Keratinocyte (primary cell): ENCODE measurements around the gene SPOCD1. TPM values are rescaled to one million over a fixed set of nuclear protein-coding genes. Genes with fewer than 3 reads are reported as not detected.

Source experiments
- DNase-seq: peaks from one replicate; pipeline ENCODE4 v3.0.0-alpha.2; 2011; ENCODE audit warnings: low read depth, missing footprints, low spot score
- FAIRE-seq: peaks from 2 replicates; lab custom pipeline; 2011; peaks lifted over from hg19 to GRCh38; lab: Jason Lieb, UNC
- H2AFZ ChIP-seq: 2 replicates; pipeline ENCODE4 v1.6.0; 2012; ENCODE audit warnings: low read length, control low read depth, inconsistent platforms; ENCODE audit not compliant: control insufficient read depth
- H3K27ac ChIP-seq: 2 replicates; pipeline ENCODE4 v1.5.1; 2011; ENCODE audit warnings: low read length; ENCODE audit not compliant: control insufficient read depth, insufficient read depth
- H3K27me3 ChIP-seq: 3 replicates; pipeline ENCODE4 v1.6.0; 2011; ENCODE audit warnings: low read length; ENCODE audit not compliant: control insufficient read depth, insufficient read depth; ENCODE audit errors: extremely low read depth
- H3K36me3 ChIP-seq, 2 experiments: 2 replicates in 1 of 2; 3 replicates in 1 of 2; pipeline ENCODE4 v1.5.1; 2011; ENCODE audit warnings: low read length in 2 of 2, mild to moderate bottlenecking in 1 of 2; ENCODE audit not compliant: control insufficient read depth in 2 of 2, insufficient read depth in 2 of 2; ENCODE audit errors: extremely low read depth in 1 of 2
- H3K4me1 ChIP-seq: 3 replicates; pipeline ENCODE4 v1.5.1; 2011; ENCODE audit warnings: low read length; ENCODE audit not compliant: control insufficient read depth, insufficient read depth; ENCODE audit errors: extremely low read depth
- H3K4me2 ChIP-seq: 3 replicates; pipeline ENCODE4 v1.6.0; 2011; ENCODE audit warnings: low read depth, low read length; ENCODE audit not compliant: control insufficient read depth, insufficient read depth; ENCODE audit errors: extremely low read depth
- H3K4me3 ChIP-seq, 3 experiments: fragments of 200-600 bp in 1 of 3; sonication (generic) in 1 of 3; 2 replicates in 2 of 3; 3 replicates in 1 of 3; pipeline ENCODE4 v1.5.1; 2011 to 2016; ENCODE audit warnings: low read length in 3 of 3, mild to moderate bottlenecking in 3 of 3, control low read depth in 2 of 3, inconsistent platforms in 1 of 3, low read depth in 1 of 3, mixed read lengths in 1 of 3, mixed run types in 1 of 3, moderate library complexity in 1 of 3; ENCODE audit not compliant: control insufficient read depth in 2 of 3, insufficient read depth in 2 of 3; ENCODE audit errors: extremely low read depth in 1 of 3
- H3K79me2 ChIP-seq: 2 replicates; pipeline ENCODE4 v1.6.0; 2012; ENCODE audit warnings: low read length; ENCODE audit not compliant: control insufficient read depth, insufficient read depth
- H3K9ac ChIP-seq: 3 replicates; pipeline ENCODE4 v1.6.0; 2011; ENCODE audit warnings: low read length; ENCODE audit not compliant: control insufficient read depth, insufficient read depth; ENCODE audit errors: extremely low read depth
- H3K9me1 ChIP-seq: 3 replicates; pipeline ENCODE4 v1.6.0; 2011; ENCODE audit warnings: low read length; ENCODE audit not compliant: control insufficient read depth, insufficient read depth; ENCODE audit errors: extremely low read depth
- H3K9me3 ChIP-seq: 2 replicates; pipeline ENCODE4 v1.5.1; 2012; ENCODE audit warnings: low read depth, low read length; ENCODE audit not compliant: control insufficient read depth
- H4K20me1 ChIP-seq: 3 replicates; pipeline ENCODE4 v1.6.0; 2011; ENCODE audit warnings: low read length; ENCODE audit not compliant: control insufficient read depth, insufficient read depth; ENCODE audit errors: extremely low read depth
- EZH2 ChIP-seq: IDR thresholded peaks from one replicate; pipeline ENCODE4 v1.6.1; 2012; ENCODE audit warnings: inconsistent platforms, mild to moderate bottlenecking, low read length, moderate library complexity
- dilution Hi-C: fragments of 300-500 bp; cut with MboI; formaldehyde crosslinking; loops from one replicate; pipeline ENCODE4 v1.7.0; 2020; ENCODE audit warnings: low sequenced_read_pairs; ENCODE audit not compliant: extremely low pct_ligation_motif_present
- polyA plus RNA-seq, 5 experiments: library from polyadenylated mRNA; depleted of rRNA in 3 of 5; stranded (reverse) in 3 of 5; stranded (forward) in 1 of 5; unstranded in 1 of 5; fragments of >200 nt; gene quantifications; 1 replicate in 1 of 5; 2 replicates in 3 of 5; 3 replicates in 1 of 5; pipeline versions ENCODE4 v1.2.1 to v1.2.3, GENCODE V29; 2011 to 2012; ENCODE audit warnings: missing spikeins in 2 of 5, low read depth in 1 of 5, low replicate concordance in 1 of 5
- TF ChIP-seq, protein P1 (sequence below), 3 experiments: IDR thresholded peaks in 1 of 3; conservative IDR thresholded peaks in 1 of 3; optimal IDR thresholded peaks in 1 of 3; 2 replicates in 2 of 3; 3 replicates in 1 of 3; pipeline versions ENCODE3 to v1.5.1; 2011; ENCODE audit warnings: low read length in 3 of 3, mild to moderate bottlenecking in 3 of 3, moderate library complexity in 2 of 3, control low read depth in 1 of 3, inconsistent platforms in 1 of 3; ENCODE audit not compliant: insufficient read depth in 2 of 3; ENCODE audit errors: extremely low read depth in 1 of 3

SPOCD1 gene
- polyA plus RNA-seq, 1 donor (not counting 4 experiments of a cell fraction or from before 2014, with no cell fraction given) = 4.7 TPM

DNA sequence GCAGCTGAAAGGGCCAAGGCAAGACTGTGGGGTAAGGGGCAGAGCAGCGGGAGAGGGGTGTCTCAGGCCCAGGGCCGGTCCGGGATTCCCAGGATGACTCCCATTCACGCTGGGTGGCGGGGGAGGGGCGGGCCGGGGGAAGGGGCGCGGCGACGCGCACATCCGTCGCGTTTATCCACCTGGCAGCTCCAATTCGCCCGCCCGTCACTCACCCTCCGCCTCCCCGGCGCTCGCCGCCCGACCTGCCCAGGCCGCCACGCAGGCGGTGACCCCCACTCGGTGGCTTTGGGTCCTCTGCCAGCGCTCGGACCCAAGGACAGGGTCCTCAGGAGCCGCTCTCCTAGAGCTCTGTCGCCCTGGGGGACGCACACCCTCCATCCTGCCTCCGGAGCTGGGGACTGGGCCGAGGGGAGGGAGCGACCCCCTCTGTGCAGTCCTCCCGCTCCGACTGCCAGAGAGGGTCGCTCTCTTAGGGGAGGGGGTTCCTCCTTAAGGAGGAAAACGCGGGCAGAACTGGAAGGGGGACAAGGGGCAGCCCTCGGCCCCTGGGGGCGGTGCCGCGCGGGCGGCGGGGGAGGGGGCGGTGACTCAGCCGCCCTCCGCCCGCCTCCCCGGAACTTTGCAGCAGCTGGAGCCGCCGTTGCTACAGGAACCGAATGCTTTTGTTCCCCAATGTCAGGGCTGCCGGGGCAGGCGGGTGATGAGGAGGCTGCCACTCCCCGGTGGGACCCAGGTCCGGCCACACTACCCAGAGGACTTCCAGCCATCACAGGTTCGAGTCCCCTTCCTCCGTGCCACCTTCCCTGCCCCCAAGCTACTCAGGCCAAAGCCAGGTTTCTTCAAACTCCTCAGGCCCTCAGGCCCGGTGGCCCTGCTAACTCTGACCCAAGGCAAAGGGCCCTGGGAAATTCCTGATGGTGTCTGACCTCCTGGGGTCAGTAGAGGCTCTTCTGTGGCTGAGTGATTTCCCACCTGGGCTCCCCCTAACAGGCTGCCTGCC is 55.1 kb downstream of the SPOCD1 start:
- Histone ChIP-seq H3K4me3 (peak overlapping the region; percentile 37 to 67 (median 54)), H3K4me1 (peaks cover 27% of the 10 kb centered on the region), H4K20me1 (no peaks in the 10 kb centered on the region), H3K4me2 (peak overlapping the region; percentile 52), H3K9ac (peak overlapping the region; percentile 63), H2AFZ (peak overlapping the region; percentile 80), H3K9me3 (no peaks in the 10 kb centered on the region), H3K9me1 (no peaks in the 10 kb centered on the region), H3K27me3 (peaks cover 14% of the 10 kb centered on the region), H3K36me3 (no peaks in the 10 kb centered on the region), H3K79me2 (no peaks in the 10 kb centered on the region), H3K27ac (peak overlapping the region; percentile 31)
- dilution Hi-C loops = no loop called here
- DNase-seq (no peak), FAIRE-seq (no peak)
- no peak for TF ChIP-seq EZH2
- TF ChIP-seq, protein P1, sequence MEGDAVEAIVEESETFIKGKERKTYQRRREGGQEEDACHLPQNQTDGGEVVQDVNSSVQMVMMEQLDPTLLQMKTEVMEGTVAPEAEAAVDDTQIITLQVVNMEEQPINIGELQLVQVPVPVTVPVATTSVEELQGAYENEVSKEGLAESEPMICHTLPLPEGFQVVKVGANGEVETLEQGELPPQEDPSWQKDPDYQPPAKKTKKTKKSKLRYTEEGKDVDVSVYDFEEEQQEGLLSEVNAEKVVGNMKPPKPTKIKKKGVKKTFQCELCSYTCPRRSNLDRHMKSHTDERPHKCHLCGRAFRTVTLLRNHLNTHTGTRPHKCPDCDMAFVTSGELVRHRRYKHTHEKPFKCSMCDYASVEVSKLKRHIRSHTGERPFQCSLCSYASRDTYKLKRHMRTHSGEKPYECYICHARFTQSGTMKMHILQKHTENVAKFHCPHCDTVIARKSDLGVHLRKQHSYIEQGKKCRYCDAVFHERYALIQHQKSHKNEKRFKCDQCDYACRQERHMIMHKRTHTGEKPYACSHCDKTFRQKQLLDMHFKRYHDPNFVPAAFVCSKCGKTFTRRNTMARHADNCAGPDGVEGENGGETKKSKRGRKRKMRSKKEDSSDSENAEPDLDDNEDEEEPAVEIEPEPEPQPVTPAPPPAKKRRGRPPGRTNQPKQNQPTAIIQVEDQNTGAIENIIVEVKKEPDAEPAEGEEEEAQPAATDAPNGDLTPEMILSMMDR (optimal IDR thresholded peaks at IDR 0.05 in 1 of 3, IDR thresholded peaks at IDR 0.05 in 1 of 3, conservative IDR thresholded peaks at IDR 0.05 in 1 of 3; ENCODE audit: extremely low read depth in 1 of 3, insufficient read depth in 2 of 3, low read length in 3 of 3) = no peak

DNA sequence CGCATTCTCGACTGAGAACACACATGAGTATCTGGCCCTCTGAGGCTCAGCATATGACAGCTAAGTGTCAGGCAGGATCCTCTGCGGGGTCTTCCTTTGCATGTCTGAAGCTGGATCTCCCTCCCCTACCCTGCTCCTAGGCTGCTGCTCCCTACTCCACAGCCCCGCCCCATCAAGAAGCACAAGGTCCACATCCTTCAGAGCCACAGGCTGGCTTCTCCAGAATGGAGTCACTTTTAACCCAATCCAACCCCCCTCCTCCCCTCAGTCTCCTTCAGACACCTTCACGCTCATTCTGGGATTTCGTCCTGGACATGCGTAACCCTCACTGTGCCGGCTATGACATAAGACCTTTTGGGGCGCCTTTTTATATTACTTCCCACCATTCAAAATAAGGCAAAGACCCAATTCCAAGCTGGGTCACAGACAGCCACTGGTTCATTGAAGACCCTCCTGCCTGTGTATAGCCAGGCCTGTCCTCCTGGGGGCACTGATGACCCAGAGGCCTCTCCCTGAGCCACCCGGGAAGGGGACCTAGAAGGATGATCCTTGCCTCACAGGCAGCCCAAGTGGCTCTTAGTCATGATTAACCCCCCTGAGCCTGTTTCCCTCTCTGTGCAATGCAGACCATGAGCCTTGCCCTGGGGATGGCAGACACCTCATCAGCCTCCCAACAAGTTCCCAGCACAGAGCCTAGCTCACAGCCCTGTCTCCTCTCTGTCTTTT is 56.4 kb downstream of the SPOCD1 start:
- TF ChIP-seq EZH2 = no peak
- TF ChIP-seq, protein P1 (optimal IDR thresholded peaks at IDR 0.05 in 1 of 3, IDR thresholded peaks at IDR 0.05 in 1 of 3, conservative IDR thresholded peaks at IDR 0.05 in 1 of 3; ENCODE audit: extremely low read depth in 1 of 3, insufficient read depth in 2 of 3, low read length in 3 of 3) = no peak
- Histone ChIP-seq H3K36me3 (no peaks in the 10 kb centered on the region), H3K27ac (no peak overlapping the region), H3K4me3 (no peak overlapping the region), H3K4me1 (peaks cover 36% of the 10 kb centered on the region), H3K79me2 (no peaks in the 10 kb centered on the region), H3K9ac (no peak overlapping the region), H4K20me1 (no peaks in the 10 kb centered on the region), H3K27me3 (peaks cover 14% of the 10 kb centered on the region), H3K9me3 (no peaks in the 10 kb centered on the region), H3K9me1 (no peaks in the 10 kb centered on the region), H2AFZ (no peak overlapping the region), H3K4me2 (no peak overlapping the region)
- DNase-seq = no peak
- no peak for FAIRE-seq
- dilution Hi-C loops = no loop called here
